Muscle of leg (tissue), 11 donors: Measurements from ENCODE around the gene RRBP1. TPM values are rescaled to one million over a fixed set of nuclear protein-coding genes. Genes with fewer than 3 reads are reported as not detected.
A peak's percentile ranks its signal among the peaks of the same experiment; 100 is the strongest.

Experiments
- DNase-seq: peaks from one replicate; pipeline ENCODE4 v3.0.0; 2013
- H3K27ac ChIP-seq: one replicate; pipeline ENCODE4 v1.5.1; 2013; ENCODE audit warnings: mild to moderate bottlenecking, low read length, control low read depth
- H3K27me3 ChIP-seq: one replicate; pipeline ENCODE4 v1.6.1; 2013; ENCODE audit warnings: low read length; ENCODE audit not compliant: control insufficient read depth, insufficient read depth
- H3K36me3 ChIP-seq: one replicate; pipeline ENCODE4 v1.6.1; 2013; ENCODE audit warnings: low read length; ENCODE audit not compliant: control insufficient read depth, insufficient read depth
- H3K4me1 ChIP-seq: one replicate; pipeline ENCODE4 v1.6.1; 2013; ENCODE audit warnings: low read length; ENCODE audit not compliant: control insufficient read depth, insufficient read depth
- H3K4me3 ChIP-seq: one replicate; pipeline ENCODE4 v1.5.1; 2013; ENCODE audit warnings: low read length, control low read depth
- H3K9me3 ChIP-seq: replicated peaks from 2 replicates; pipeline ENCODE4 v1.6.1; 2013; ENCODE audit warnings: low read depth, low read length; ENCODE audit not compliant: control insufficient read depth
- WGBS: methylation state at CpG from one replicate; pipeline ENCODE4 v1.1.5; 2013; ENCODE audit warnings: missing lambda C conversion rate; ENCODE audit not compliant: insufficient coverage; 5-methylcytosine and 5-hydroxymethylcytosine counted together
- polyA plus RNA-seq, 8 donors: library from polyadenylated mRNA; unstranded; fragments of 120-200 nt; gene quantifications; one replicate each; pipeline versions ENCODE4 v1.2.1 to v1.2.3, GENCODE V29; 2013; ENCODE audit warnings: inconsistent platforms in 1 of 8, low replicate concordance in 1 of 8; ENCODE audit not compliant: insufficient read length in 8 of 8, insufficient read depth in 1 of 8
- total RNA-seq: library from RNA; stranded (reverse); fragments of 120-200 nt; gene quantifications from one replicate; pipeline ENCODE4 v1.2.4, GENCODE V29; 2013

The RRBP1 gene
- total and polyA plus RNA-seq, 9 donors, result 99.5 to 178 (median 134) TPM

DNA sequence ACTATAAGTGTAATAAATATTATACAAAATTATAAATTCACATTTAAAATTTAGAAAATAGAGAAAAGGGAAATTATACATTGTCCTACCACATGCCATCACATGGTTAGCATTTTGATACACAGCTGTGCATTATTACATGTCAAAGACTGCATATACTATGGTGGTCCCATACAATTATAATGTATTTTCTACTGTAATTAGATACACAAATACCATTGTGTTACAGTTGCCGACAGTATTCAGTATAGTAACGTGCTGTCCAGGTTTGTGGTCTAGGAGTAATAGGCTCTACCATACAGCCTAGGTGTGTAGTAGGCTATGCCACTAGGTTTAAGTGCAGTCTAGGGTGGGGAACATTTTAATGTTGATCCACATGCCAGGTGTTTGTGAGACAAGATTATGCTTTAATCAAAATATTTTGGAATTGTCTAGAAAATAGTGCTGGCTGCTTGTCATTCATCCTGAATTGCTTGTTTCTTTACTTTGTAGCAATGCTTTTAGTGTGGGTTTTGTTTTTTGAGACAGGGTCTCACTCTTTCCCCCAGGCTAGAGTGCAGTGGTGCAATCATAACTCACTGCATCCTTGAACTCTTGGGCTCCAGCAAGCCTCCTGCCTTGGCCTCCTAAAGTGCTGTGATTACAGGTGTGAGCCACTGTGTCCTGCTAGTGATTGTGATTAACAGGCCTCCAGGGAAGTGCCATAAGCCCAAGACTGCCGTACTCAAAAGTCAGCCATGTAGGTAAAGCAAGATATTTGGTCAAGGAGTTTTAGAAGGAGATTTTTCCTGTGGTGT lies 73.1 kb downstream of the RRBP1 start:
- Histone ChIP-seq H3K27me3 (no peaks in the 10 kb centered on the region), H3K4me3 (no peak overlapping the region), H3K27ac (no peak overlapping the region), H3K36me3 (peaks cover 40% of the 10 kb centered on the region), H3K9me3 (no peaks in the 10 kb centered on the region), H3K4me1 (peaks cover 32% of the 10 kb centered on the region)
- 70% methylated on average over 2 of the region's 3 CpGs for WGBS
- DNase-seq, result no peak

- peaks cover 11% of the 10 kb centered on the region for H3K4me1 ChIP-seq
- H3K4me3 ChIP-seq, result no peak overlapping the region
- 75% methylated on average over 1 of the region's 2 CpGs for WGBS
- H3K9me3 ChIP-seq, result no peaks in the 10 kb centered on the region
- H3K27me3 ChIP-seq, result no peaks in the 10 kb centered on the region
- no peak overlapping the region for H3K27ac ChIP-seq
- no peak for DNase-seq
- H3K36me3 ChIP-seq, result peaks cover 29% of the 10 kb centered on the region
Observed at GRCh38 chr20:17606001-17606400, 76.0 kb downstream of the RRBP1 start.

DNA sequence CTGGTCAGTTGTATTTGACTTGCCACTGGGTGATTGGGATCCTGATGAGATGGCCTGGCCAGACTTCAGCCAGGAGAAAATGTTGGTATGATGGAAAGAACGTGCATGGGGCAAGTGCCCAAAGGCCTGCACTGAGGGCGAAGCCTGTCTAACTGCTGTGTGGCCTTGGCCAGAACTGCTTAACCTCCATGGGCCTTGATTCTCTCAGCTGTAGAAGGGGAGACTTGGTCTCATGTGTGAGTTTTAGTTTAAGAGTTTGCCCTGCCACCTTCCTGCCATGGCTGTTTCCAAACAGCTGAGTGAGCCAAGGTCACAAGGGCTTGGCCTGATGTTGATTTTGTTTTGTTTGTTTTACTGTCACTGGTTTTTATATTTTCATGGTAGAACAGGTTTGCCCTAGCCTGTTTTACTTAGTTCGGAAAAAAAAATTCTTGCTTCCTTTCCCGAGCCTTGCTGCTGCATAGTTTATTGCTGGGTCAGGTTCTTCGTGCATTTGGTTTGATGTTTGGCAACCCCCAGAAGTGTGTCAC lies 76.8 kb downstream of the RRBP1 start:
- no peaks in the 10 kb centered on the region for H3K9me3 ChIP-seq
- no peak for DNase-seq
- peaks cover 4% of the 10 kb centered on the region for H3K4me1 ChIP-seq
- 80% methylated on average over 4 of the region's 5 CpGs for WGBS
- no peak overlapping the region for H3K4me3 ChIP-seq
- H3K27me3 ChIP-seq, result no peaks in the 10 kb centered on the region
- H3K27ac ChIP-seq, result no peak overlapping the region
- H3K36me3 ChIP-seq, result peaks cover 29% of the 10 kb centered on the region

DNA sequence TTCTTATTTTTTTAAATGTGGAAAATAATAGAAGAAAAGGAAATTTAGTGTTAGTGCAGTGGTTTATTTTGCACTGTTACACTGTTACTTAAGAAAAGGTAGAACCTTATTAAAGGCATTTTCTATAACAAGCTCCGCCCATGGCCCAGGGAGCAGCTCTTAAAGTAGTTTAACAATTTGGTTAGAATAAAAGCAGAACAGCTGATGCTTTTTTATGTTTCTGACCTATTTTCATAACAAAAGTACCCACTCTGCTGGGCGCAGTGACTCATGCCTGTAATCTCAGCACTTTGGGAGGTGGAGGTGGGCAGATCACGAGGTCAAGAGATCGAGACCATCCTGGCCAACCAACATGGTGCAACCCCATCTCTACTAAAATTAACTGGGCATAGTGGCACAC lies 79.5 kb downstream of the RRBP1 start:
- WGBS, result 100% methylated on average over 1 of the region's 4 CpGs
- Histone ChIP-seq H3K27ac (no peak overlapping the region), H3K9me3 (no peaks in the 10 kb centered on the region), H3K27me3 (no peaks in the 10 kb centered on the region), H3K36me3 (peaks cover 27% of the 10 kb centered on the region), H3K4me1 (no peaks in the 10 kb centered on the region), H3K4me3 (no peak overlapping the region)
- DNase-seq, result no peak

GRCh38 chr20:17601957-17602356 lies 80.1 kb downstream of the RRBP1 start:
- Histone ChIP-seq H3K4me3 (no peak overlapping the region), H3K36me3 (peaks cover 26% of the 10 kb centered on the region), H3K4me1 (no peaks in the 10 kb centered on the region), H3K9me3 (no peaks in the 10 kb centered on the region), H3K27me3 (no peaks in the 10 kb centered on the region), H3K27ac (no peak overlapping the region)
- no peak for DNase-seq
- 89% methylated on average over 3 of the region's 4 CpGs for WGBS

- H3K36me3 ChIP-seq, result peaks cover 13% of the 10 kb centered on the region
- H3K4me3 ChIP-seq, result no peak overlapping the region
- H3K27me3 ChIP-seq, result no peaks in the 10 kb centered on the region
- H3K9me3 ChIP-seq, result no peaks in the 10 kb centered on the region
- WGBS, result no CpG with 5 or more reads among the region's 1 CpG
- DNase-seq, result no peak
- H3K27ac ChIP-seq, result no peak overlapping the region
- peaks cover 6% of the 10 kb centered on the region for H3K4me1 ChIP-seq
Observed at GRCh38 chr20:17598013-17598550, 84.0 kb downstream of the RRBP1 start.

DNA sequence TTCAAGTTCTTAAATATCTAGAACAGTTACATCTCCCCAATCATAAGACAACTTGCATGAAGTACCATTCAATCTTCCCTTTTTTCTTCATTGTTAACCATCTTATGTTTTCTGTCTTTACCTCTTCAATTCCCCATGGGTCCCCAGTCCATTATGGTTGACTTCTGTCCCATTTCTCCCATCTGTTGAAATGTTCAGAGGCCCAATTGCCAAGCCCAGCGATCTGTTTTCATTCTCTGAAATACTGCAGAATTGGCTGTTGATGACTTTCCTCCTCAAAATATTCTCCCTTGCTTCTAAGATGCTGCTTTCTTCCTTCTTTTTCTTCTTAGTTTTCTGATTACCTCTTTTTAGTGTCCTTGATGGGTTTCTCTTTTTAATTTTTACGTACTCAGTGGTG lies 86.2 kb downstream of the RRBP1 start:
- DNase-seq, result peak; percentile 35
- Histone ChIP-seq H3K9me3 (no peaks in the 10 kb centered on the region), H3K27me3 (no peaks in the 10 kb centered on the region), H3K4me3 (no peak overlapping the region), H3K27ac (no peak overlapping the region), H3K36me3 (peaks cover 2% of the 10 kb centered on the region), H3K4me1 (peaks cover 6% of the 10 kb centered on the region)
- whole genome bisulfite sequencing, result 30% methylated on average over 1 of the region's 2 CpGs

- Histone ChIP-seq H3K27ac (no peak overlapping the region), H3K4me3 (no peak overlapping the region), H3K36me3 (peaks cover 2% of the 10 kb centered on the region), H3K4me1 (peaks cover 6% of the 10 kb centered on the region), H3K9me3 (no peaks in the 10 kb centered on the region), H3K27me3 (no peaks in the 10 kb centered on the region)
- peak; percentile 93 for DNase-seq
Observed at GRCh38 chr20:17594443-17594842, 87.6 kb downstream of the RRBP1 start.

DNA sequence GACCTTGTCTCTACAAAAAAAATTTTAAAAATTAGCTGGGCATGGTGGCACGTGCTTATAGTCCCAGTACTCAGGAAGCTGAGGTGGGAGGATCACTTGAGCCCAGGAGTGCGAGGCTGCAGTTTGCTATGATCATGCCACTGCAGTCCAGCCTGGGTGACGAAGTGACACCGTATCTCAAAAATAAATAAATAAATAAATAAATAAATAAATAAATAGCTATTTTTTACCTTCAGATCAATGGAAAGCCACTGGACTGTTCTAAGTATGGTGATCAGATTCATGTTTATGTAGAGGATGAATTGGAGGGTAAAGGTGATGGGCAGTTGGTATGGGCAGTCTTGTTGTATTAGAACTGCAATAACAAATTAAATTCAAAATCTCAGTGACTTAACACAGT lies 88.1 kb downstream of the RRBP1 start:
- H3K27ac ChIP-seq, result no peak overlapping the region
- peaks cover 6% of the 10 kb centered on the region for H3K4me1 ChIP-seq
- no peak for DNase-seq
- H3K9me3 ChIP-seq, result no peaks in the 10 kb centered on the region
- WGBS, result 80% methylated on average over 1 of the region's 4 CpGs
- no peaks in the 10 kb centered on the region for H3K27me3 ChIP-seq
- no peak overlapping the region for H3K4me3 ChIP-seq
- peaks cover 2% of the 10 kb centered on the region for H3K36me3 ChIP-seq

DNA sequence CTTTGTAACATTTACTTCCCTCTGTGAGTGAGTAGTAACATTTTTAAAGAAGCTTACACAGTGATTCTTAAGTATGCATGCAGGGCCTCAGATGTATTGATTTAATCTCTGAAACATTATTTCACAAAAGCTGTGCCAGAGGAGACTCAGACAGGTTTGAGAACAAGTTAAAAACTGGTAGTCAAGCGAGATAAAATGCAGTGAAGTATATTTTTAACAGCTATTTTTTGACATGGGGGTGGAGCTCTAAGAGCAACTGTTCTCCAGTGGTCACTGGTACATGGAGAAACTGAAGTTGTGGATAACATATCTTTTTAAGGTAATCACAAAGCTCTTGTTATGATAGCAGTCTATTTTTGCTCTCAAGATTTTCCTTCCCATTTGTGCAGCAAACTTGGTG lies 91.8 kb downstream of the RRBP1 start:
- Histone ChIP-seq H3K27ac (no peak overlapping the region), H3K36me3 (peaks cover 2% of the 10 kb centered on the region), H3K9me3 (no peaks in the 10 kb centered on the region), H3K4me3 (no peak overlapping the region), H3K4me1 (peaks cover 6% of the 10 kb centered on the region), H3K27me3 (no peaks in the 10 kb centered on the region)
- no peak for DNase-seq
- WGBS, result no CpG with 5 or more reads among the region's 1 CpG
